Adrenal gland (tissue), 5 donors: ENCODE data around the gene TPBGL.

Experiments used
- POLR2A ChIP-seq, 2 donors: fragments of 450-650 bp; IDR thresholded peaks; one replicate each; pipeline ENCODE4 v1.6.1; 2017; ENCODE audit warnings: antibody characterized with exemption in 2 of 2, mild to moderate bottlenecking in 2 of 2, moderate library complexity in 1 of 2
- TF ChIP-seq, protein P1 (sequence below), 6 experiments: fragments of 450-650 bp in 4 of 6; fragments of 200-600 bp in 2 of 6; sonication (generic) in 1 of 6; IDR thresholded peaks; 1 replicate in 5 of 6; 2 replicates in 1 of 6; pipeline versions ENCODE4 v1.5.1 to v1.8.0; 2016 to 2021; ENCODE audit warnings: antibody characterized with exemption in 6 of 6, mild to moderate bottlenecking in 2 of 6, moderate library complexity in 1 of 6
- donor health status: DM: no; HTN: no; CAD: no.

DNA sequence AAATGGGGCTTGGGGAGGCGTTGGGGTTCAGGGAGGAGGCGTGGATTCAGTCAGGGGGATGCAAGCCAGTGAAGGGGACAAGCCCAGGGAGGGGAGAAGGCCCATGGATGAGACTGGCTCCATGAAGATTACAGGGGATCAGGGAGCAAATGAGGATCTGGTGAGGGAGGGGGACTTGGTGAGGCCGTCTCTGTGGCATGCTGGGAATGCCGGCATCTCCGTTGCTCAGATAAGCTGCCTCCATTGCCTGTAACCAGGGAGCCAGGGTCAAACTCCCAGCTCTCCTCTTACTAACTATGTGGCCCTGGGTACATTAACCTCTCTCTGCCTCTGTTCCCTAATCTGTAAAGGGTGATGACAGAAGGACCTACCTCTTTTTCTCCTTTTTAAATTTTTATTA, 38.7 kb downstream of the TPBGL start:
- TF ChIP-seq, protein P1, sequence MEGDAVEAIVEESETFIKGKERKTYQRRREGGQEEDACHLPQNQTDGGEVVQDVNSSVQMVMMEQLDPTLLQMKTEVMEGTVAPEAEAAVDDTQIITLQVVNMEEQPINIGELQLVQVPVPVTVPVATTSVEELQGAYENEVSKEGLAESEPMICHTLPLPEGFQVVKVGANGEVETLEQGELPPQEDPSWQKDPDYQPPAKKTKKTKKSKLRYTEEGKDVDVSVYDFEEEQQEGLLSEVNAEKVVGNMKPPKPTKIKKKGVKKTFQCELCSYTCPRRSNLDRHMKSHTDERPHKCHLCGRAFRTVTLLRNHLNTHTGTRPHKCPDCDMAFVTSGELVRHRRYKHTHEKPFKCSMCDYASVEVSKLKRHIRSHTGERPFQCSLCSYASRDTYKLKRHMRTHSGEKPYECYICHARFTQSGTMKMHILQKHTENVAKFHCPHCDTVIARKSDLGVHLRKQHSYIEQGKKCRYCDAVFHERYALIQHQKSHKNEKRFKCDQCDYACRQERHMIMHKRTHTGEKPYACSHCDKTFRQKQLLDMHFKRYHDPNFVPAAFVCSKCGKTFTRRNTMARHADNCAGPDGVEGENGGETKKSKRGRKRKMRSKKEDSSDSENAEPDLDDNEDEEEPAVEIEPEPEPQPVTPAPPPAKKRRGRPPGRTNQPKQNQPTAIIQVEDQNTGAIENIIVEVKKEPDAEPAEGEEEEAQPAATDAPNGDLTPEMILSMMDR (IDR thresholded peaks at IDR 0.05), result no peak
- no peak for TF ChIP-seq POLR2A (IDR thresholded peaks at IDR 0.05)
